Activated CD8-positive, alpha-beta memory T cell treated with anti-CD3 and anti-CD28 coated beads, Interleukin-2, amount 50 U/mL, for 48 hours (primary cell): ENCODE results near the gene AGAP5.

Experiments used
- DNase-seq: peaks from one replicate; pipeline ENCODE4 v3.0.0-alpha.2; 2020

The AGAP5 gene

DNA sequence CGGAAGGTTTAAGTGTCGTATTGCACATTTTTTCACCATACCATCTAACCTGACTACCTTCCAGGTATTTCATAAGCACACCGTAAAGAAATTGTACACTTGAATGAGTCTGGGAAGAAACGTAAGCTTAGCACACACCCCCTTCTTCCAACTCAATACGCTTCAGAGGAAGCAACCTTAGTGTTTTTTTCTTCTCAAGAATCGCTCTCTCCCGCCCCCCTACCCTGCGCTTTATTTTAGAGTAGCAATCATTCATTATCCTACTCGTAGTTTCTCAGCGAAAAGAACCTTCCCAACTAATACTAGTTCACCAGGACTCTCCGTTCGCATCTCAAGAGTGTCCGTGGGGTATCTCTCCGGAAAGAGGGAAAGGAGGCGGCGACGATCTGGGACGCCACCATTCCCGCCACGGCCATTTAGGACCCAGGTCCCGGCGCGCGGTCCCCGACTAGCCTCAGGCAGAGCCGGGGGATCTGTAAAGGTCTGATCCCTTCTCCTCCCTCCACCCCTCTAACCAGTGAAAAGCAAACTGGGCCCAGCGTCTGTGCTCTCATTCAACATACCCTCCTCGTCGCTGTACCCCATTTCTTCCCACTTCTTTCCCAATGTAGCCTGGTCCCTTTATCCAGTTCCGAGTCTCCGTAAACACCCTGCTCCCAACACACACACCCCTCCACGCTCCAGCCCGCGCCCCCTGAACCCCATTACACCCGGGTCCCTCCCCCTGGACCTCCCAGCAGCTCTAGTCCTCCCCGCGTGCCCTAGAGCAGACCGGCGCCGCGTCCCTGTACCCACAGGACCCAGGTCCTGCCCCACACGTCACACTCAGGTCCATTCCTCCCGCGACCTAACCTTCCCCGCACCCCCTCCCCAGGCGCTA lies 72.7 kb downstream of the AGAP5 start:
- no peak for DNase-seq
